ENCODE measurements around the gene USP49.

DNA sequence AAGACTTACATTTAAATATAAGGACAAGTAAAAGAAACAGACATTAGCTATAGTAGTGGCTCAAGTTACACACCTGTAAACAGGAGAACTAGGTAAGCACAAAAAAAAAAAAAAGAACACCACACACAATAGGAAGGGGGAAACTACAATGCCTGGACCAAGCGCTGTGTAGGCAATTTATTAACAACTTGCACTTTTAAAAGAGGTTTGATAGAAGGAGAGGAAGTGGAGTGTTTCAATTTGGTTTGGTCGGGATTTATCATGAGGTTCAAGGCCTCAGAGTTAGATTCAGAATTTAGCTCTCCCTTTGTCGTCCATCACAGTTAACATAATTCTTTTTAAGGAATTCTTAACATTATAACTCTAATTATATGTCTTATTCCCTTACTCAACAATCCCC lies 1.1 kb upstream of the USP49 start:
- TF ChIP-seq, protein P1, sequence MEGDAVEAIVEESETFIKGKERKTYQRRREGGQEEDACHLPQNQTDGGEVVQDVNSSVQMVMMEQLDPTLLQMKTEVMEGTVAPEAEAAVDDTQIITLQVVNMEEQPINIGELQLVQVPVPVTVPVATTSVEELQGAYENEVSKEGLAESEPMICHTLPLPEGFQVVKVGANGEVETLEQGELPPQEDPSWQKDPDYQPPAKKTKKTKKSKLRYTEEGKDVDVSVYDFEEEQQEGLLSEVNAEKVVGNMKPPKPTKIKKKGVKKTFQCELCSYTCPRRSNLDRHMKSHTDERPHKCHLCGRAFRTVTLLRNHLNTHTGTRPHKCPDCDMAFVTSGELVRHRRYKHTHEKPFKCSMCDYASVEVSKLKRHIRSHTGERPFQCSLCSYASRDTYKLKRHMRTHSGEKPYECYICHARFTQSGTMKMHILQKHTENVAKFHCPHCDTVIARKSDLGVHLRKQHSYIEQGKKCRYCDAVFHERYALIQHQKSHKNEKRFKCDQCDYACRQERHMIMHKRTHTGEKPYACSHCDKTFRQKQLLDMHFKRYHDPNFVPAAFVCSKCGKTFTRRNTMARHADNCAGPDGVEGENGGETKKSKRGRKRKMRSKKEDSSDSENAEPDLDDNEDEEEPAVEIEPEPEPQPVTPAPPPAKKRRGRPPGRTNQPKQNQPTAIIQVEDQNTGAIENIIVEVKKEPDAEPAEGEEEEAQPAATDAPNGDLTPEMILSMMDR (IDR thresholded peaks at IDR 0.05; ENCODE audit: borderline replicate concordance, extremely low read depth, low read length, poor library complexity, severe bottlenecking): no peak
- TF ChIP-seq EZH2 (IDR thresholded peaks at IDR 0.05; ENCODE audit: borderline replicate concordance, low read depth, low read length, severe bottlenecking): no peak

Data from DND-41 (cell line).